PFSK-1 (cell line): ENCODE measurements around the gene MEPE.

Source experiments
- FOXP2 ChIP-seq: optimal IDR thresholded peaks from 2 replicates; pipeline ENCODE3; 2011; ENCODE audit warnings: borderline replicate concordance, control low read depth, inconsistent platforms; ENCODE audit not compliant: insufficient read depth; ENCODE audit errors: extremely low read length, extremely low read depth
- POLR2AphosphoS5 ChIP-seq: IDR thresholded peaks from 2 replicates; pipeline ENCODE4 v1.6.1; 2012; ENCODE audit warnings: low read depth, mild to moderate bottlenecking, control low read depth, low read length, moderate library complexity
- SIN3A ChIP-seq: IDR thresholded peaks from 2 replicates; pipeline ENCODE4 v1.6.1; 2012; ENCODE audit warnings: mild to moderate bottlenecking, low read length, moderate library complexity, borderline replicate concordance; ENCODE audit not compliant: insufficient read depth
- TF ChIP-seq, protein P1 (sequence below), 2 experiments: IDR thresholded peaks; 2 replicates each; pipeline versions ENCODE4 v1.6.1 to v1.8.0; 2011 to 2012; ENCODE audit warnings: low read depth in 2 of 2, low read length in 2 of 2, control low read depth in 1 of 2, inconsistent platforms in 1 of 2, mild to moderate bottlenecking in 1 of 2, moderate library complexity in 1 of 2; ENCODE audit not compliant: insufficient read depth in 1 of 2

DNA sequence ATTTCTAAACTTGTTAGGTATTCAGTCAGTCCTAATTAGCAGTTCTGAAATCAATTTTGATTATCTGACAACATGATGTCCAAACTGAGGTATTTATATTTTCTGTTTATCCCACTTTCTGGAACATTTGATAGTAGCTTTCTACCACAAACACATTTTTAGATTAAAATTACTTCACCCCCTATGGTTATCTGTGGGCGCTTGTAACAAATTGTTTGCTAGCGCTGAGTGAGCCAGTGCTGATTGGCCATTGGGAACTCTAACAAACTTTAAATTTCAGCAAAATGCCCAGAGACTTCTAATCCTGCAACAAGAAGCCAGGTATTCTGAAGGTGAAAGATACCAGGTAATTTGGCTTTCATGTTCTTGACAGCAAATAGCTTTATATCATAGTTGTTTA is at the start of gene MEPE:
- TF ChIP-seq POLR2AphosphoS5, result no peak
- TF ChIP-seq FOXP2, result no peak
- no peak for TF ChIP-seq SIN3A
- TF ChIP-seq, protein P1, sequence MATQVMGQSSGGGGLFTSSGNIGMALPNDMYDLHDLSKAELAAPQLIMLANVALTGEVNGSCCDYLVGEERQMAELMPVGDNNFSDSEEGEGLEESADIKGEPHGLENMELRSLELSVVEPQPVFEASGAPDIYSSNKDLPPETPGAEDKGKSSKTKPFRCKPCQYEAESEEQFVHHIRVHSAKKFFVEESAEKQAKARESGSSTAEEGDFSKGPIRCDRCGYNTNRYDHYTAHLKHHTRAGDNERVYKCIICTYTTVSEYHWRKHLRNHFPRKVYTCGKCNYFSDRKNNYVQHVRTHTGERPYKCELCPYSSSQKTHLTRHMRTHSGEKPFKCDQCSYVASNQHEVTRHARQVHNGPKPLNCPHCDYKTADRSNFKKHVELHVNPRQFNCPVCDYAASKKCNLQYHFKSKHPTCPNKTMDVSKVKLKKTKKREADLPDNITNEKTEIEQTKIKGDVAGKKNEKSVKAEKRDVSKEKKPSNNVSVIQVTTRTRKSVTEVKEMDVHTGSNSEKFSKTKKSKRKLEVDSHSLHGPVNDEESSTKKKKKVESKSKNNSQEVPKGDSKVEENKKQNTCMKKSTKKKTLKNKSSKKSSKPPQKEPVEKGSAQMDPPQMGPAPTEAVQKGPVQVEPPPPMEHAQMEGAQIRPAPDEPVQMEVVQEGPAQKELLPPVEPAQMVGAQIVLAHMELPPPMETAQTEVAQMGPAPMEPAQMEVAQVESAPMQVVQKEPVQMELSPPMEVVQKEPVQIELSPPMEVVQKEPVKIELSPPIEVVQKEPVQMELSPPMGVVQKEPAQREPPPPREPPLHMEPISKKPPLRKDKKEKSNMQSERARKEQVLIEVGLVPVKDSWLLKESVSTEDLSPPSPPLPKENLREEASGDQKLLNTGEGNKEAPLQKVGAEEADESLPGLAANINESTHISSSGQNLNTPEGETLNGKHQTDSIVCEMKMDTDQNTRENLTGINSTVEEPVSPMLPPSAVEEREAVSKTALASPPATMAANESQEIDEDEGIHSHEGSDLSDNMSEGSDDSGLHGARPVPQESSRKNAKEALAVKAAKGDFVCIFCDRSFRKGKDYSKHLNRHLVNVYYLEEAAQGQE (IDR thresholded peaks at IDR 0.05; ENCODE audit: insufficient read depth in 1 of 2, low read depth in 2 of 2, low read length in 2 of 2), result no peak
